HUDEP-2 (cell line): ENCODE data around the gene SARS2.

Experiments
- DNase-seq, 76 experiments: peaks; one replicate each; lab custom pipeline; 2025; ENCODE audit not compliant: unreplicated experiment in 76 of 76; lab: John Stamatoyannopoulos, UW

SARS2 gene

GRCh38 chr19:38869836-38870607, 60.5 kb downstream of the SARS2 start:
- peak in 74 of 76 experiments; percentile 58 to 98 (median 93) for DNase-seq

GRCh38 chr19:38869160-38869835, 61.3 kb downstream of the SARS2 start:
- DNase-seq, result peak in 50 of 76 experiments; percentile 17 to 66 (median 41)

GRCh38 chr19:38868551-38868950, 62.0 kb downstream of the SARS2 start:
- DNase-seq, result peak in 4 of 76 experiments; percentile 19 to 39 (median 30)

- DNase-seq, result no peak
Measured at GRCh38 chr19:38867171-38867780, 63.3 kb downstream of the SARS2 start.
